ENCODE measurements around the gene CLECL1.
"Not testable (repeated sequence)": the region's sequence is repeated elsewhere in the genome, so short reads cannot be mapped to it uniquely, and the experiment has no call there.

CLECL1 gene

DNA sequence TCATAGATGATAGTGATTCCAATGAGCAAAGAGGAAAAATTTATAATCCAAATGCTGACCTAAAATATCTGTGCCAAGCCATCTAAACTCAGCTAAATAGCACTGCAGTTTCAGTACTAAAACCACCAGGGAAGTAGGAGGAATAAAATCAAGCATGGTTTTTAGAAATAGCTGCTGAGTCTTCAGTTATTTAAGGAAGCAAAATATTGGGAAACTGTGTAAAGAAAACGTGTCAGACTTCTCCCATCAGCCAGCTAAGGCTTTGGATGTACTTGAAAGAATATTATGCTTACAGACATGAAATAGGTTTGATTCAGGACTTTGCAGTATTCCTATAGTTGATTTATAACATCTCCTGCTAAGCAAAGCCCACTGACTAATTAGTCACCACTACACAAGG is 38.7 kb downstream of the CLECL1 start:
- DNase-seq, result no peak

- DNase-seq, result no peak
Measured at GRCh38 chr12:9692909-9693308, 40.0 kb downstream of the CLECL1 start.

DNA sequence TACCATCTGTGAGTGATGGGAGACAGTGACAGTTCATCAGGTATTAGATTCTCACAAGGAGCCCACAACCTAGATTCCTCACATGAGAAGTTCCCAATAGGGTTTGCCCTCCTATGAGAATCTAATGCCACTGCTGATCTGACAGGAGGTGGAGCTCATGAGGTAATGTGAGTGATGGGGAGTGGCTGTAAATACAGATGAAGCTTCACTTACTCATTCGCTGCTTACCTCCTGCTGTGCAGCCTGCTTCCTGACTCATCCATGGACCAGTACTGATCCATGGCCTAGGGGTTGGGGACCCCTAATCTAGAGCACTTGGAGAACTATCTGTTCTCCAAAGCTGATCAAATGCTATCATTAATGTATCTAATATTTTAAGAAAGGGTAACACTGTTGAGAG is 45.7 kb downstream of the CLECL1 start:
- no peak for DNase-seq

- DNase-seq, result no peak
Measured at GRCh38 chr12:9685915-9686314, 47.0 kb downstream of the CLECL1 start.

DNA sequence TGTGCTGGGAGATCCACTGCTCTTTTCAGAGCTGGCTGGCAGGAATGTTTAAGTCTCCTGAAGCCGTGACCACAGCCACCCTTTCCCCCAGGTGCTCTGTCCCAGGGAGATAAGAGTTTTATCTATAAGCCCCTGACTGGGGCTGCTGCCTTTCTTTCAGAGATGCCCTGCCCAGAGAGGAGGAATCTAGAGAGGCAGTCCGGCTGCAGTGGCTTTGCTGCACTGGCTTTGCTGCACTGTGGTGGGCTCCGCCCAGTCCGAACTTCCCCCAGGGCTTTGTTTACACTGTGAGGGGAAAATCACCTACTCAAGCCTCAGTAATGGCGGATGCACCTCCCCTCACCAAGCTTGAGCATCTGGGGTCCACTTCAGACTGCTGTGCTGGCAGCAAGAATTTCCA is 47.5 kb downstream of the CLECL1 start:
- not testable (repeated sequence) for DNase-seq

- DNase-seq, result not testable (repeated sequence)
Measured at GRCh38 chr12:9682949-9683348, 49.9 kb downstream of the CLECL1 start.

- DNase-seq, result not testable (repeated sequence)
Measured at GRCh38 chr12:9682508-9682907, 50.4 kb downstream of the CLECL1 start.

GRCh38 chr12:9674226-9674590 is 58.7 kb downstream of the CLECL1 start:
- no peak for DNase-seq

DNA sequence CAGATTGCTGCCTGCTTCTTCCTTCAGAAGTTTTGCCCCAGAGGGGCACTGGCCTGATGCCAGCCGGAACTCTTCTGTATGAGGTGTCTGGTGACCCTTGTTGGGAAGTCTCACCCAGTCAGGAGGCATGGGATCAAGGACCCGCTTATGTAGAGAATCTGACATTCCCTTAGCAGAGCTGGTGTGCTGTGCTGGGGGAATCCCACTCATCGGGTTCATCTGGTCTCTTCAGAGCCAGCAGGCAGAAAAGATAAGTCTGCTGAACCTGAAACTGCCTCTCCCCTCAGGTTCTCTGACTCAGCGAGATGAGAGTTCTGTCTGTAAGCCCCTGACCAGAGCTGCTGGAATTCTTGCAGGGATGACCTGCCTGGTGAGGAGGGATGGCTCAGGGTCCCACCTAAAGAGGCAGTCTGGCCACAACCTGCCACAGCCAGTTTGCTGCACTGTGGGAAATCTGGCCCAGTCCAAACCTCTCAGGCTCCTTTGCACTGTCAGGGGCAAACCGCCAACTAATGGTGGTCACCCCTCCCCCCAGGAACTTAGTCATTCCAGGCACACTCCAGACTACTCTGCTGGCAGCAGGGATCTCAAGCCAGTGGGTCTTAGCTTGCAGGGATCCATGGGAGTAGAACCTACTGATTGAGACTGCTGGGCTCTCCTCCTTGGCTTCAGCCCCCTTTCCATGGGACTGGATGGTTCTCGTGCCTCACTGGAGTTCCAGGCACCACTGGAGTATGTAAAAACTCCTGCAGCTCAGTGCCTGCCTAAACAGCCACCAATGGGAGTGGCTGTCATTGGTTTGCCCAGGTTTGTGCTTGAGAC is 59.3 kb downstream of the CLECL1 start:
- DNase-seq, result no peak
